Measurements from ENCODE around the gene NET1. TPM values are rescaled to one million over a fixed set of nuclear protein-coding genes. Genes with fewer than 3 reads are reported as not detected.
"Not testable (repeated sequence)": the region's sequence is repeated elsewhere in the genome, so short reads cannot be mapped to it uniquely, and the experiment has no call there.

The NET1 gene
- total RNA-seq, 2 experiments from 2014 or later, result 25.3 to 25.6 TPM

- no peak overlapping the region for H3K4me3 Mint-ChIP-seq
- CTCF ChIA-PET, result interaction anchor here (3.1 kb wide), 1 partner anchor 154 kb away, joined by 10 read pairs; no protein-coding TSS in a partner anchor
- no peak for DNase-seq
- H3K9me3 Mint-ChIP-seq, result no peaks in the 10 kb centered on the region
- H3K36me3 Mint-ChIP-seq, result no peaks in the 10 kb centered on the region
- POLR2A ChIA-PET, result no interaction called here
- no peaks in the 10 kb centered on the region for H3K27me3 Mint-ChIP-seq
- H3K27ac Mint-ChIP-seq, result no peak overlapping the region
- H3K4me1 Mint-ChIP-seq (ENCODE audit: low read depth), result no peaks in the 10 kb centered on the region
- intact Hi-C loops (cut with micrococcal nuclease), result no loop called here
Measured at GRCh38 chr10:5469353-5470061, 57.1 kb downstream of the NET1 start.

GRCh38 chr10:5470062-5470751 is 57.9 kb downstream of the NET1 start:
- intact Hi-C loops (cut with micrococcal nuclease), result no loop called here
- Mint-ChIP-seq H3K4me1 (ENCODE audit: low read depth) (no peaks in the 10 kb centered on the region), H3K27me3 (no peaks in the 10 kb centered on the region), H3K27ac (no peak overlapping the region), H3K9me3 (no peaks in the 10 kb centered on the region), H3K36me3 (no peaks in the 10 kb centered on the region), H3K4me3 (no peak overlapping the region)
- POLR2A ChIA-PET, result no interaction called here
- CTCF ChIA-PET, result no interaction called here
- no peak for DNase-seq

- CTCF ChIA-PET; POLR2A ChIA-PET; H3K9me3 Mint-ChIP-seq; H3K4me3 Mint-ChIP-seq; H3K4me1 Mint-ChIP-seq (ENCODE audit: low read depth); intact Hi-C loops (cut with micrococcal nuclease); H3K27ac Mint-ChIP-seq; H3K27me3 Mint-ChIP-seq; H3K36me3 Mint-ChIP-seq; DNase-seq: not testable (repeated sequence)
Measured at GRCh38 chr10:5474642-5475041, 62.3 kb downstream of the NET1 start.

- DNase-seq; H3K4me1 Mint-ChIP-seq (ENCODE audit: low read depth); H3K4me3 Mint-ChIP-seq; H3K9me3 Mint-ChIP-seq; H3K27ac Mint-ChIP-seq; H3K36me3 Mint-ChIP-seq; POLR2A ChIA-PET; H3K27me3 Mint-ChIP-seq; intact Hi-C loops (cut with micrococcal nuclease); CTCF ChIA-PET: not testable (repeated sequence)
Measured at GRCh38 chr10:5475088-5475487, 62.7 kb downstream of the NET1 start.

GRCh38 chr10:5475974-5476807 is 63.8 kb downstream of the NET1 start:
- H3K9me3 Mint-ChIP-seq; DNase-seq; H3K27ac Mint-ChIP-seq; H3K4me3 Mint-ChIP-seq; intact Hi-C loops (cut with micrococcal nuclease); H3K4me1 Mint-ChIP-seq (ENCODE audit: low read depth); H3K27me3 Mint-ChIP-seq; H3K36me3 Mint-ChIP-seq; CTCF ChIA-PET: not testable (repeated sequence)
- POLR2A ChIA-PET, result interaction anchor here (0.6 kb wide), 1 partner anchor 116 kb away, joined by 3 read pairs; no protein-coding TSS in a partner anchor

GRCh38 chr10:5476918-5477525 is 64.7 kb downstream of the NET1 start:
- no peak overlapping the region for H3K4me3 Mint-ChIP-seq
- H3K27ac Mint-ChIP-seq, result no peak overlapping the region
- ChIA-PET CTCF (no interaction called here), POLR2A (interaction anchor here (0.6 kb wide), 1 partner anchor 115 kb away, joined by 3 read pairs; no protein-coding TSS in a partner anchor)
- no peaks in the 10 kb centered on the region for H3K27me3 Mint-ChIP-seq
- DNase-seq, result no peak
- intact Hi-C loops (cut with micrococcal nuclease), result no loop called here
- H3K4me1 Mint-ChIP-seq (ENCODE audit: low read depth), result no peaks in the 10 kb centered on the region
- no peaks in the 10 kb centered on the region for H3K9me3 Mint-ChIP-seq
- no peaks in the 10 kb centered on the region for H3K36me3 Mint-ChIP-seq

- no peaks in the 10 kb centered on the region for H3K9me3 Mint-ChIP-seq
- no peak overlapping the region for H3K27ac Mint-ChIP-seq
- H3K4me3 Mint-ChIP-seq, result no peak overlapping the region
- H3K27me3 Mint-ChIP-seq, result no peaks in the 10 kb centered on the region
- H3K36me3 Mint-ChIP-seq, result no peaks in the 10 kb centered on the region
- no peak for DNase-seq
- ChIA-PET POLR2A (no interaction called here), CTCF (no interaction called here)
- H3K4me1 Mint-ChIP-seq (ENCODE audit: low read depth), result no peaks in the 10 kb centered on the region
- intact Hi-C loops (cut with micrococcal nuclease), result no loop called here
Measured at GRCh38 chr10:5477948-5478693, 65.8 kb downstream of the NET1 start.

- DNase-seq, result no peak
- no peaks in the 10 kb centered on the region for H3K27me3 Mint-ChIP-seq
- CTCF ChIA-PET, result no interaction called here
- no peaks in the 10 kb centered on the region for H3K36me3 Mint-ChIP-seq
- no peaks in the 10 kb centered on the region for H3K4me1 Mint-ChIP-seq (ENCODE audit: low read depth)
- no peaks in the 10 kb centered on the region for H3K9me3 Mint-ChIP-seq
- no peak overlapping the region for H3K4me3 Mint-ChIP-seq
- POLR2A ChIA-PET, result no interaction called here
- no peak overlapping the region for H3K27ac Mint-ChIP-seq
- intact Hi-C loops (cut with micrococcal nuclease), result no loop called here
Measured at GRCh38 chr10:5478694-5479305, 66.4 kb downstream of the NET1 start.

- intact Hi-C loops (cut with micrococcal nuclease), result no loop called here
- ChIA-PET CTCF (interaction anchor here (1.4 kb wide), 1 partner anchor 144 kb away, joined by 9 read pairs; no protein-coding TSS in a partner anchor), POLR2A (no interaction called here)
- H3K4me3 Mint-ChIP-seq, result no peak overlapping the region
- no peak for DNase-seq
- no peak overlapping the region for H3K27ac Mint-ChIP-seq
- no peaks in the 10 kb centered on the region for H3K27me3 Mint-ChIP-seq
- no peaks in the 10 kb centered on the region for H3K4me1 Mint-ChIP-seq (ENCODE audit: low read depth)
- H3K9me3 Mint-ChIP-seq, result no peaks in the 10 kb centered on the region
- no peaks in the 10 kb centered on the region for H3K36me3 Mint-ChIP-seq
Measured at GRCh38 chr10:5479481-5480161, 67.3 kb downstream of the NET1 start.

GRCh38 chr10:5480162-5480941 is 68.0 kb downstream of the NET1 start:
- Mint-ChIP-seq H3K4me1 (ENCODE audit: low read depth) (no peaks in the 10 kb centered on the region), H3K36me3 (no peaks in the 10 kb centered on the region), H3K27me3 (peaks cover 1% of the 10 kb centered on the region), H3K9me3 (no peaks in the 10 kb centered on the region), H3K4me3 (no peak overlapping the region), H3K27ac (no peak overlapping the region)
- ChIA-PET POLR2A (no interaction called here), CTCF (interaction anchor here (1.4 kb wide), 1 partner anchor 143 kb away, joined by 9 read pairs; no protein-coding TSS in a partner anchor)
- no peak for DNase-seq
- intact Hi-C loops (cut with micrococcal nuclease), result no loop called here

Measured in activated CD4-positive, alpha-beta memory T cell treated with anti-CD3 and anti-CD28 coated beads for 36 hours (primary cell).